Measurements from ENCODE around the gene SCMH1.

DNA sequence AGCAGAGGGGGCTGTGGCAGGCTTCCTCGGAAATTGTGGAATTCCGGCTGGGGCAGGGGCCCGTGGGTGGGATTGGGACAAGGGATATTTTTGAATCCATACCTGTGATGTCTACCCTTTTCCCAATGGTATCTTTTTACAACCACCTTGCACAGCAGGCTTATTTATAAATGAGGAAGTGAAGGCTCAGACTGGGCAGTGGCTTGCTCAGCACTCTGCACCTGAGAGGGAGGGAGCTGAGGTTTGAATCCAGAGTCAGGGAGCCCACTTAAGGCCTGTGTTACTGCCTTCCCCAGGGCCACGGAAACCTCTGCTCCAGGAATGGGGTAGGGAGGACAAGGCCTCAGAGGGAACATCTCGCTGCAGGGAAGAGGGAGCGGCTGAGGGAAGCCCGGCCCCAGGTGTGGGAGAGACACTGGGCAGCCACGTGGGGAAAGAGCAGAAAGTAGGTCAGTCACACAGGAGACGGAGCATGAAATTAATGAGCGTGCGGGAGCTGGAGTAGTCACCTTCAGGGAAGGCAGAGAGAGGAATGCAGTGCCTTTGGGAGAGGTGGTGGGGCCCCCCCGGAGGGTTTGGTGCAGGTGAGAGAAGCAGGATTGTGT lies 35.4 kb upstream of the SCMH1 start:
- TF ChIP-seq, protein P1, sequence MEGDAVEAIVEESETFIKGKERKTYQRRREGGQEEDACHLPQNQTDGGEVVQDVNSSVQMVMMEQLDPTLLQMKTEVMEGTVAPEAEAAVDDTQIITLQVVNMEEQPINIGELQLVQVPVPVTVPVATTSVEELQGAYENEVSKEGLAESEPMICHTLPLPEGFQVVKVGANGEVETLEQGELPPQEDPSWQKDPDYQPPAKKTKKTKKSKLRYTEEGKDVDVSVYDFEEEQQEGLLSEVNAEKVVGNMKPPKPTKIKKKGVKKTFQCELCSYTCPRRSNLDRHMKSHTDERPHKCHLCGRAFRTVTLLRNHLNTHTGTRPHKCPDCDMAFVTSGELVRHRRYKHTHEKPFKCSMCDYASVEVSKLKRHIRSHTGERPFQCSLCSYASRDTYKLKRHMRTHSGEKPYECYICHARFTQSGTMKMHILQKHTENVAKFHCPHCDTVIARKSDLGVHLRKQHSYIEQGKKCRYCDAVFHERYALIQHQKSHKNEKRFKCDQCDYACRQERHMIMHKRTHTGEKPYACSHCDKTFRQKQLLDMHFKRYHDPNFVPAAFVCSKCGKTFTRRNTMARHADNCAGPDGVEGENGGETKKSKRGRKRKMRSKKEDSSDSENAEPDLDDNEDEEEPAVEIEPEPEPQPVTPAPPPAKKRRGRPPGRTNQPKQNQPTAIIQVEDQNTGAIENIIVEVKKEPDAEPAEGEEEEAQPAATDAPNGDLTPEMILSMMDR (IDR thresholded peaks at IDR 0.05) = no peak
- no peak for TF ChIP-seq POLR2A (IDR thresholded peaks at IDR 0.05)
